ENCODE data around the gene PLCG1.

The PLCG1 gene

DNA sequence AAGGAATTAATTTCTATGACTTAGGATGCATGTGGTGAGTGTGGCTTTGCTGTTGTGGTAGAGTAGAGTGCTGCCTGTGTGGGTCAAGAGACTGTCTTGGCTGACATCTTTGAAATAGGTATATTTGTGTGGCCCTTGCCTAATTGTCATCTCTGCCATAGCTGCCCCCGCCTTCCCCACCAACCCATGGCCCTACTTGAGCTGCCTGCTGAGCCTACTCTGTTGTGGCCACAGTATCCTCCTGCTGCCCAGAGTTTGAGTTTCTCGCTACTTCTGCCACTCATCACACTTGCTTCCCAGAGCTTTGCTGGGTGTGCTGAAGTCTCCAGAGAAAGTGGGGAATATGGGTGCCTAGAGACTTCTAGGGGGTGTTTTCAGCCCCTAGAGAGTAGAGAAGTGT is 8.0 kb downstream of the PLCG1 start:
- DNase-seq: no peak

- DNase-seq: no peak
Measured at GRCh38 chr20:41145821-41146620, 8.7 kb downstream of the PLCG1 start.

DNA sequence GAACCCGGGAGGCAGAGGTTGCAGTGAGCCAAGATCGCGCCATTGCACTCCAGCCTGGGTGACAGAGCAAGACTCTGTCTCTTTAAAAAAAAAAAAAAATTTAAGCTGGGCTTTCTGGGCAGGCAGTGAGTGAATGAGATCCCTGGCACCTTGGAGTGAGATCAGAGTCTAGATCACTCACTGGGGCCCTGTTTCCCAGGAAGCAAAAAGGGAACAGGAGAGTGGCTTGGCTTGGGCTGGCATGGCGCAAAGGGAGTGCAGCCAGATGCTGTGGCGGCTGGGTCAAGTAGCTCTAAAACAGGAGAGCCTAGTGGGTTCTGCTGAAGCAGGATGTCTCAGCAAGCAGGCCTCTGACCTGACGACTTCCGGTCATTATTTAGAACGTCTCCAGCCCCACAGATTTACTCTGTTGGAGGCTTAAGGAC is 10.4 kb downstream of the PLCG1 start:
- no peak for DNase-seq

DNA sequence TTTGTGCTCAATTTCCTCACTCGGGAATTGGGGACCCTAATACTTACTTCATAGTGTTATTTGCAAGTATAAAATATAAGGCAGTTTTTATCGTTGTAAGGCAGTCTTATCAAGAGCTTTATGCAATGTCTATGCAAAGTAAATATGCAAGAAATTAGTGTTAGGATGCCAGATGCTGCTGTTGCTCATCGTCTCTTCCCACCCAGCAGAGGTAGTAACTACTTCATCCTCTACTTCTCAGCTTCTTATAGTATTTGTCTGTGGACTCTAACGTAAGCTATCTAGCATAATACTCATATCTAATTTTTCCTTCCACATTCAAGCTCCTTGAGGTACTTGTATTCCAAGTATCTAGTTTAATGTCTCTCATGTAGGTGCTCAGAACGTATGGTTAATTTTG is 11.6 kb downstream of the PLCG1 start:
- DNase-seq: no peak

GRCh38 chr20:41150664-41151063 is 13.3 kb downstream of the PLCG1 start:
- no peak for DNase-seq

- no peak for DNase-seq
Measured at GRCh38 chr20:41151134-41151869, 14.0 kb downstream of the PLCG1 start.

GRCh38 chr20:41152108-41152757 is 14.9 kb downstream of the PLCG1 start:
- DNase-seq: no peak

DNA sequence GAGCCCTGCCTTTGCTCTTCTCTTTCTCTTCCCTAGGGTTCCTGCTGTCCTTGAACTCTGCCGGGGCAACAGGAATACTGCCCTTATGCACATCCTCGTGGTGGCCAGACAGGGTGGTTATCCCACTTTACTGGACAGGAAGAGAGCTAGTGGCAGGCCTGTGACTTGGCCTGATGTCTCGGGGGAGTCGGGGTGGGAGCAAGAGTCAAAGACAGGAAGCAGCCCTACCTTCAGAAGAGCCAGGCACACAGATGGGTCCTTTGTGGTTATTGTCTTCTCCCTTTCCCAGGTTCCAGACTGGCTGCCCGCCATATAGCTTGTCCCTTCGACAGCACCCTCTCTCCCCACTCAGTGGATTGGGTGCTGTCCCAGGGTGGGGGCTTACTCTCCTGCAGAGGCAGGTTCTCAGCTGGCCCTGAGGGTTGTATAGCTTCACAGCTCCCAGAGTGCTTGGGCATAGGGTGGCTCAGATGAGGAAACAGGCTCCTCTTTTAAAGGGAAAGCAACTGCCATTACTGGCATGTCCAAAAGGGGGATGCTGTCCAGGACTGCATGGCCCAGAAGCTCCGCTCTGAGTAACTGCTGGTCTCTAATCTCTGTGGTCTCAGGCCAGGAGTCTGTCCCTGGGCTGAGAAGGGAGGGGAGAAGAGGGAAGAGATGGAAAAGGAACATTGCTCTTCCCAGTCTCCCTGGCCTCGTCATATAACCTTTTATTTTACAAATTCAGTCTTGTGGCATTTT is 17.3 kb downstream of the PLCG1 start:
- no peak for DNase-seq

DNA sequence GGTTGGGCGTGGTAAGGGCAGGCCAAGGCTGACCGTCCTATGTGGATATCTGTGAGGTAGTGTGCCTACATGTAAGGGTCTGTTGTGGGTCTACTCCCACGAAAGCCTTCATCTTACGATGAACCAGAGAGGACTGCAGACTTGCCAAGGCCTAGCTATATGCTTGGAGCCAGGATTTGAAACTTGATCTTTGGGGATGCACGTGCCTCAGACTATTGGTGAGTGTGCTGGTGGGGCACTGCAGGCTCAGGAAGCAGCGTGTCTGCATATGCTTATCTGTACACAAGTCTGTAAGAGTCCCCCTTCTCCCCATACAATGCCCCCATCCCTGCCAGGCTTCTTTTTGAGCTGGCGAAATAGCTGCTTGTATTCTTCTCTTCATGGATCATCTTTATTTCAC is 17.9 kb downstream of the PLCG1 start:
- no peak for DNase-seq

- DNase-seq: no peak
Measured at GRCh38 chr20:41158082-41158625, 20.8 kb downstream of the PLCG1 start.

GRCh38 chr20:41159547-41159946 is 22.2 kb downstream of the PLCG1 start:
- no peak for DNase-seq

DNA sequence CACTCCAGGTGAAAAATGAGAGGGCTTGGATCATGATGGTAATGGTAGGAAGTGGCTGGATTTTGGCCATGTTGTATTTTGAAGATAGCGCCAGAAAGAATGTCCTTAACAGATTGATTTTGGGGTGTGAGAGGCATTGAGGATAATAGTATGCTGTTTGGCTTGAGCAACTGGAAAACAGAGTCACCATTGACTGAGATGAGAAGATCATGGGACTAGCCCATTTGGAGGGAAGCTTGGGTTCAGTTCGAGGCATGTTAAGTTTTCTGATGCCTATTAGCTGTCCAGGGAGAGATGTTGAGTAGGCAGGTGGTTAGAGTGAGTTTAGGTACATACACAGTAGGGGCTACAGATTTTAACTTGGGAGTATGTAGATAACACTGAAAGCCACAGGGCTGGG is 23.3 kb downstream of the PLCG1 start:
- DNase-seq: no peak

DNA sequence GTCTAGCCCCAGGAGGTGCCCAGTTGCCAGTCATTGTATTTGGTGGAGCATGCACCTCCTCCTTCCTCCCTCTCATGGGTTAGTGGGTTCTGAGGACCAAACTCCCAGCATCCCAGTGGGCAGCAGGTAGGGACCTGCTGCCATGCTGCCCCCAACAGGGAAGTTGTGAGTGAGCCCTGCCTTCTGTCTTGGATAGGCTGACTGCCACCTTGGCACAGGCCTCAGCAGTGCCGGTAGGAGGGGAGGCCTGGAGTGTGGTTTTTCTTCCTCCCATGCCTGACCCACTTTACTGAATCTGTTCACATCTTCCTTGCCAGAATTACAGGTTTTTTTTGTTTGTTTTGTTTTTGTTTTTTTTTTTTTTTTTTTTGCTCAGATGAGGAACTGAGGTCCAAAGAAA is 24.5 kb downstream of the PLCG1 start:
- no peak for DNase-seq

DNA sequence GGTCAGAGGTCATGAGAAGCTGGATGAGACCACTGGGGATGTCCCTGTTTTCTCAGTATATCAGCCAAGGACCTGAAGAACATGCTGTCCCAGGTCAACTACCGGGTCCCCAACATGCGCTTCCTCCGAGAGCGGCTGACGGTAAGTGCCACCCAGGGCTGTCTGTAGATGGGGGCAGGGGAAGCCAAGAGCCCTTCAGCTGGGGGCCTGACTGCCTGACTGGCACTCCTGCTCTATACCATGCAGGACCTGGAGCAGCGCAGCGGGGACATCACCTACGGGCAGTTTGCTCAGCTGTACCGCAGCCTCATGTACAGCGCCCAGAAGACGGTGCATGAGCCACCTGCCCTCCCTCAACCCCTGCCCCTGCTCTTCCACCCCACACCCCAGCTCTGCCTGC is 25.1 kb downstream of the PLCG1 start:
- DNase-seq: no peak

- no peak for DNase-seq
Measured at GRCh38 chr20:41163821-41164220, 26.5 kb downstream of the PLCG1 start.

DNA sequence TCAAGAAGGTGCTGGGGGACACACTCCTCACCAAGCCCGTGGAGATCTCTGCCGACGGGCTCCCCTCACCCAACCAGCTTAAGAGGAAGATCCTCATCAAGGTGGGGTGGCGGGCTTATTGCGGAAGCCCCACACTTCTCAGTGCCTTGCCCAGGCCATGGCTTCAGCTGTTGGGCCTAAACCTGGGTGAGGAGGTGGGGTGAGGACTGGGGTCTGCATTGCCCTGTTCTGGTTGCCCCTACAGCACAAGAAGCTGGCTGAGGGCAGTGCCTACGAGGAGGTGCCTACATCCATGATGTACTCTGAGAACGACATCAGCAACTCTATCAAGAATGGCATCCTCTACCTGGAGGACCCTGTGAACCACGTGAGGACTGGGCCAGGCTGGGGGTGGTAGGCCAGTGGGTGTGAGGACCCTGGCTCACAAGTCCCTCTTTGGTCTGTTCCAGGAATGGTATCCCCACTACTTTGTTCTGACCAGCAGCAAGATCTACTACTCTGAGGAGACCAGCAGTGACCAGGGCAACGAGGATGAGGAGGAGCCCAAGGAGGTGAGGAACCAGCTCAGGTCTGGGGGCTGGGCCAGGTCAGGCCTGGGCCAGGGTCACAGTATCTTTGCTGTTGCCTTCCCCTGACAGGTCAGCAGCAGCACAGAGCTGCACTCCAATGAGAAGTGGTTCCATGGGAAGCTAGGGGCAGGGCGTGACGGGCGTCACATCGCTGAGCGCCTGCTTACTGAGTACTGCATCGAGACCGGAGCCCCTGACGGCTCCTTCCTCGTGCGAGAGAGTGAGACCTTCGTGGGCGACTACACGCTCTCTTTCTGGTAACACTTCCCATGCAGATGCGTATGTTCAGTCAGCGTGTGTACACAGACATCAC is 27.9 kb downstream of the PLCG1 start:
- DNase-seq: no peak

DNA sequence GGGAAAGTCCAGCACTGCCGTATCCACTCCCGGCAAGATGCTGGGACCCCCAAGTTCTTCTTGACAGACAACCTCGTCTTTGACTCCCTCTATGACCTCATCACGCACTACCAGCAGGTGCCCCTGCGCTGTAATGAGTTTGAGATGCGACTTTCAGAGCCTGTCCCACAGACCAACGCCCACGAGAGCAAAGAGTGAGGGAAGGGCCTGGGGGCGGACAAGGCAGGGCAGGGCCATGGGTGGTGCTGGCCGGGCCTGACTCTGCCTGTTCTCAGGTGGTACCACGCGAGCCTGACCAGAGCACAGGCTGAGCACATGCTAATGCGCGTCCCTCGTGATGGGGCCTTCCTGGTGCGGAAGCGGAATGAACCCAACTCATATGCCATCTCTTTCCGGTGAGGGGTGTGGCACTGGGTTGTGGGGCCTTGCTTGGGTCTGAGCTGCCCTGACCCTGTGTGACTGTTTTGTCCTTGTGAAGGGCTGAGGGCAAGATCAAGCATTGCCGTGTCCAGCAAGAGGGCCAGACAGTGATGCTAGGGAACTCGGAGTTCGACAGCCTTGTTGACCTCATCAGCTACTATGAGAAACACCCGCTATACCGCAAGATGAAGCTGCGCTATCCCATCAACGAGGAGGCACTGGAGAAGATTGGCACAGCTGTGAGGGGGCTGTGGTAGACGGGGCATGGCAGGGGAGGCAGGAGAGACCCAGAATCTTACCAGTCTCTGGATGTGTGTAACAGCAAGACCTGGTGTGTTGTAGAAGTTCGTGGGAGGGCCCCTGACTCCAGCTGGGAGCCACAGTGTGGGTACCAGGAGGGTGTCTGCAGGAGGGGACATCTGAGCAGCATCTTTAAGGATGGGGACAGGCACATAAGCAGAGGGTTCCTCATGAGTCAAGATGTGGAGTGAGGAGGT is 29.1 kb downstream of the PLCG1 start:
- no peak for DNase-seq

GRCh38 chr20:41167118-41167470 is 29.8 kb downstream of the PLCG1 start:
- no peak for DNase-seq

- DNase-seq: no peak
Measured at GRCh38 chr20:41167481-41168253, 30.3 kb downstream of the PLCG1 start.

Measured in eye (tissue), 1 donor.